ENCODE data around the gene RALGDS.

The RALGDS gene

DNA sequence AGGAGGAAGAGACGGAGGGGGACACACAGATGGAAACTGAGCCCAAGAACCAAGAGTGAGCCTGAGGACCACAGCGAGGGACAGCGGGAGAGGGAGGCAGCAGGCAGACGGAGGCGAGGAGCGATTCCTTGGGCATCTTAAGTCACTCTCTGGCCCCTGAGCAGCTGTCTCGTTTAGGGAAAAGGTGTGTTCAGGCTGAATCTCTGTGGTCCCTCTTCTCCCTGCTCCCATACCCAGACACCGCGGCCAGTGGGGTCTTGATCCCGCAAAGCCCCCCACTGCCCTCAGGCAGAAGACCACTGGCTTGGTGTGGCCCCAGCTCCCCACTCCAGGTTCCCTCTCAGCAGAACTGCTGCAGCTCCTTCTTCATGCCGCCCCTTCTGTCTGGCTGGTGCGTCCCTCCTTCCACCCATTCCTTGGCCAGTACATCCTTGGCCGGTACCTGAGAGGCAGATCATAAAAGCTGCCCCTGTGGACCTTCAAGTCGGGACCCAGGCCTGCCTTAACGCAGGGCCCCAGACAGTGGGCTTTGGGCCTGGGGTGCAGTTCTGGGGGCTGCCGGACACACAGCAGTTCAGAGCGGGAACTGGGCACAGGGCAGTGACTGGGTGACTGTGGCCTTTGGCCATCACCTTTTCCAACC is 5.8 kb upstream of the RALGDS start:
- Histone ChIP-seq H3K36me3 (ENCODE audit: control insufficient read depth, insufficient read depth, low read length) (no peaks in the 10 kb centered on the region), H3K27ac (ENCODE audit: insufficient read depth, low read length, poor library complexity, severe bottlenecking) (peak overlapping the region; percentile 99), H3K9me3 (ENCODE audit: control insufficient read depth, low read length) (no peaks in the 10 kb centered on the region), H3K4me3 (ENCODE audit: insufficient read depth, low read depth, low read length, poor library complexity, severe bottlenecking) (no peak overlapping the region), H3K27me3 (replicated peaks; ENCODE audit: control insufficient read depth, insufficient read depth, low read length, poor library complexity, severe bottlenecking) (no peaks in the 10 kb centered on the region), H3K4me1 (ENCODE audit: control insufficient read depth, insufficient read depth, low read length, poor library complexity, severe bottlenecking) (peaks cover 72% of the 10 kb centered on the region)
- DNase-seq = no peak

DNA sequence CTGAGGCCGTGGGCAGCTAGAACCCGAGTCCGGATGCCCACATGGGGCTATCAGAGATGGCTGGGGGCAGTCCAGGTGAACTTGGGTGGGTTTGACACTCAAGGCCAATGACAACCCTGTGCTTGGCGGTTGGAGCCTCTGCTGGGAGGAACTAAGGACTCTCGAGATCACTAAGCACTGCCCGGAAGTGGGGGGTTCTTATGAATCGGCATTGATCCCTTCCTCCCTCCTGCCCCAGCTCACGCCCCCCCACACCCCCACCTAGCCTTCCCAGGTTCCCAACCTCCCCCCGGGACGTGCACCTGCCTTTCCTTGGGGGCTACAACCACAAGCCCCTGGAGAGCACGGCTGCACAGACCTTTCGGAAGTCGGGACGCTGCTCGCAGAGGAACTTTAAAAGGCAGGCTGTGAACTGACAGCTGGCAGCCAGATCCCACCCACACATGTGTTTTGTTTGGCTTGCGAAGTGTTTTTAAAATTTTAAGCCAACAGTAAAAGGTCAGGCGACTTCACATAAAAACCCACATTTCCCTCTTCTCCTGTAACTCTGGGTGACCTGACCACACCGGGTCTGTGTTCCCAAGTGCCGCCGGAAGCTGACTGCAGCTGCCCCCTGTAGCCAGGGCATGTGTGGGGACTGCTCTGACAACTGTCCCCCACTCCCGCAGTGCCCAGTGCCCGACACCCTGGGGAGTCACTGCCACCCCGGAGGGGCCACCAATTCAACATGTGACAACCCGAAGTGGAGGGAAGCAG is 5.1 kb upstream of the RALGDS start:
- H3K27me3 ChIP-seq (replicated peaks; ENCODE audit: control insufficient read depth, insufficient read depth, low read length, poor library complexity, severe bottlenecking) = no peaks in the 10 kb centered on the region
- no peaks in the 10 kb centered on the region for H3K36me3 ChIP-seq (ENCODE audit: control insufficient read depth, insufficient read depth, low read length)
- H3K4me1 ChIP-seq (ENCODE audit: control insufficient read depth, insufficient read depth, low read length, poor library complexity, severe bottlenecking) = peaks cover 71% of the 10 kb centered on the region
- H3K4me3 ChIP-seq (ENCODE audit: insufficient read depth, low read depth, low read length, poor library complexity, severe bottlenecking) = no peak overlapping the region
- H3K27ac ChIP-seq (ENCODE audit: insufficient read depth, low read length, poor library complexity, severe bottlenecking) = peak overlapping the region; percentile 99
- no peak for DNase-seq
- H3K9me3 ChIP-seq (ENCODE audit: control insufficient read depth, low read length) = no peaks in the 10 kb centered on the region

DNA sequence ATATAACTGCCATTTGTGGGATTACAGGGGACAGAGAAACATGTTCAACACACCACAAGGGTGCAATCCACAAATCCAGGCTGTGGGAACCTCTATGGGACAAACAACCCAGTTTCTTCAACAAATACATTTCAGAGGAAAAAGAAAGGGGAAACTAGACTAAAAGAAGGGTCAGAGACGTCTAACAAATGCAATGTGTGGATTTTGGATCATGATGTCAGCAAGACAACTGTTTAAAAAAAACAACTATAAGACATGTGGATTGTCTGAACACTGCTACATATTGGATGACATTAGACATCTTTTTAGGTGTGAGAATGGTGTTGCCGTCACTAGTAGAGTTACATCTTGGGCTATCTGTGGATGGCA is 3.9 kb upstream of the RALGDS start:
- Histone ChIP-seq H3K36me3 (ENCODE audit: control insufficient read depth, insufficient read depth, low read length) (no peaks in the 10 kb centered on the region), H3K27me3 (replicated peaks; ENCODE audit: control insufficient read depth, insufficient read depth, low read length, poor library complexity, severe bottlenecking) (no peaks in the 10 kb centered on the region), H3K9me3 (ENCODE audit: control insufficient read depth, low read length) (no peaks in the 10 kb centered on the region), H3K27ac (ENCODE audit: insufficient read depth, low read length, poor library complexity, severe bottlenecking) (peak overlapping the region; percentile 52), H3K4me3 (ENCODE audit: insufficient read depth, low read depth, low read length, poor library complexity, severe bottlenecking) (no peak overlapping the region), H3K4me1 (ENCODE audit: control insufficient read depth, insufficient read depth, low read length, poor library complexity, severe bottlenecking) (peaks cover 64% of the 10 kb centered on the region)
- DNase-seq = no peak

DNA sequence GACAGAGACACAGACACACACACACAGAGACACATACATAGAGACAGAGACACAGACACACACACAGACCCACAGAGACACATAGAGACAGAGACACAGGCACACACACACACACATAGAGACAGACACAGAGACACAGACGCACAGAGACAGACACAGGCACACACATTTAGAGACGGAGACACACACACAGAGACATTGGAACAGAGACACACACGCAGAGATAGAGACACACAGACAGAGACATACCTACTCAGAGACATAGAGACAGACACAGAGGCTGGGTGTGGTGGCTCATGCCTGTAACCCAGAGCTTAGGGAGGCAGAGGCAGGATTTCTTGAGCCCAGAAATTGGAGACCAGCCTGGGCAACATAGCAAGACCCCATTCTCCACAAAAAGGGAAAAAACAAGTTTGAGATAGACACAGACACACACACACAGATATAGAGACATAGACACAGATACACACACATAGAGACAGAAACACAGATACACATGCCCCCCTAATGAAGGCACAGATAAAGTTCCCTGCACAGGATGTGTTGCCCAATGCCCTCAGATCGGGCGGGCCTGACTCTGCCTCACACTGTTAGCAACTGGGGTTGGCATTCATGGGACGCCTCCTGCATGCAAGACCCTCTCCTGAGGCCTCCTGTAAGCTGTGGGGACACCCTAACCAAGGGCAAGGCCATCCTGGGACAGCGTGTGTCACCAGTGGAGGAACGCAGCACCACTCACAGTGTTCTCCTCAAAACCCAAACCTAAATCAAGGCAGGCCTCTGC is 3.3 kb upstream of the RALGDS start:
- Histone ChIP-seq H3K9me3 (ENCODE audit: control insufficient read depth, low read length) (no peaks in the 10 kb centered on the region), H3K4me3 (ENCODE audit: insufficient read depth, low read depth, low read length, poor library complexity, severe bottlenecking) (no peak overlapping the region), H3K4me1 (ENCODE audit: control insufficient read depth, insufficient read depth, low read length, poor library complexity, severe bottlenecking) (peaks cover 63% of the 10 kb centered on the region), H3K36me3 (ENCODE audit: control insufficient read depth, insufficient read depth, low read length) (no peaks in the 10 kb centered on the region), H3K27ac (ENCODE audit: insufficient read depth, low read length, poor library complexity, severe bottlenecking) (peak overlapping the region; percentile 52), H3K27me3 (replicated peaks; ENCODE audit: control insufficient read depth, insufficient read depth, low read length, poor library complexity, severe bottlenecking) (no peaks in the 10 kb centered on the region)
- DNase-seq = no peak

DNA sequence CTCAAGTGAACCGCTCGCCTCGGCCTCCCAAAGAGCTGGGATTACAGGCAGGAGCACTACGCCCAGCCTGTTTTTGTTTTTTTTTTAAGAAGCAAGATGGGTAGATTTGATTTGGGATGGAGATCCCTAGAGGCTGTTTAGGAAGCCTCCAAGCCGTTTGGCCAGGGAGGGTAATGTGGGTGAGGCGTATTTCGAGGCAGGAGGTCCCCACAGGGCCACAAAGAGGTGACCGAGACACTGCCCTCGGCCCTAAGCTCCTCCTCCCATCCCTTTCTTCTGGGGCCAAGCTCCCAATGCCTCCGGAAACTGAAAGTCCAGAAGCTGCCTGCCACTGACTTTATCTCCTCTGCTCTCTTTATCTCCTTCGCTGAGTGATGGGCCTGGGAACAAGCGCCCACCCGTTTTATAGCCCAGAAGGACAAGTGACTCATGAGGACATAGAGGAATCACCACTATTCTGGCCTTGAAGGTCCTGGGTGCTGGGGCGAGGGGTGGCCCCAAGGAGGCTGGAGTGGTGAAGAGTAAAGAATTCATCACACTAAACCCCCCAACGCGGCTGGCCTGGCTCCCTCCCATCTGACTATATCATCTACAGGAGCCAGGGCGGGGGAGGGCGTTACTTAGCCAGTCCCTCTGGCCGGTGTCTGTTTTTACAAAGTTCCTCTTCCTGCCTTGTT is 2.0 kb upstream of the RALGDS start:
- H3K4me3 ChIP-seq (ENCODE audit: insufficient read depth, low read depth, low read length, poor library complexity, severe bottlenecking) = no peak overlapping the region
- no peak for DNase-seq
- H3K9me3 ChIP-seq (ENCODE audit: control insufficient read depth, low read length) = no peaks in the 10 kb centered on the region
- peak overlapping the region; percentile 95 for H3K27ac ChIP-seq (ENCODE audit: insufficient read depth, low read length, poor library complexity, severe bottlenecking)
- H3K36me3 ChIP-seq (ENCODE audit: control insufficient read depth, insufficient read depth, low read length) = no peaks in the 10 kb centered on the region
- H3K4me1 ChIP-seq (ENCODE audit: control insufficient read depth, insufficient read depth, low read length, poor library complexity, severe bottlenecking) = peaks cover 54% of the 10 kb centered on the region
- H3K27me3 ChIP-seq (replicated peaks; ENCODE audit: control insufficient read depth, insufficient read depth, low read length, poor library complexity, severe bottlenecking) = no peaks in the 10 kb centered on the region

DNA sequence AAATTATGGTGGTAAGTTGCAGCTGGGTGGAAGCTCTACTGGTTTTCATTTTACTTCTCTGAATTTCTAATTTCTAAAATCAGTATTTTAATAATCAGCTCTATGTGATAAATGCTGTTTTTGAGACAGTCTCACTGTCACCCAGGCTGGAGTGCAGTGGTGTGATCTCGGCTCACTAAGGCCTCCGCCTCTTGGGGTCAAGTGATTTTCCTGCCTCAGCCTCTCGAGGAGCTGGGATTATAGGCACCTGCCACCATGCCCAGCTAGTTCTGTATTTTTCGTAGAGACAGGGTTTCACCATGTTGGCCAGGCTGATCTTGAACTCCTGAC is 1.5 kb upstream of the RALGDS start:
- Histone ChIP-seq H3K4me1 (ENCODE audit: control insufficient read depth, insufficient read depth, low read length, poor library complexity, severe bottlenecking) (peaks cover 52% of the 10 kb centered on the region), H3K4me3 (ENCODE audit: insufficient read depth, low read depth, low read length, poor library complexity, severe bottlenecking) (no peak overlapping the region), H3K27me3 (replicated peaks; ENCODE audit: control insufficient read depth, insufficient read depth, low read length, poor library complexity, severe bottlenecking) (no peaks in the 10 kb centered on the region), H3K27ac (ENCODE audit: insufficient read depth, low read length, poor library complexity, severe bottlenecking) (peak overlapping the region; percentile 95), H3K9me3 (ENCODE audit: control insufficient read depth, low read length) (no peaks in the 10 kb centered on the region), H3K36me3 (ENCODE audit: control insufficient read depth, insufficient read depth, low read length) (no peaks in the 10 kb centered on the region)
- DNase-seq = no peak

DNA sequence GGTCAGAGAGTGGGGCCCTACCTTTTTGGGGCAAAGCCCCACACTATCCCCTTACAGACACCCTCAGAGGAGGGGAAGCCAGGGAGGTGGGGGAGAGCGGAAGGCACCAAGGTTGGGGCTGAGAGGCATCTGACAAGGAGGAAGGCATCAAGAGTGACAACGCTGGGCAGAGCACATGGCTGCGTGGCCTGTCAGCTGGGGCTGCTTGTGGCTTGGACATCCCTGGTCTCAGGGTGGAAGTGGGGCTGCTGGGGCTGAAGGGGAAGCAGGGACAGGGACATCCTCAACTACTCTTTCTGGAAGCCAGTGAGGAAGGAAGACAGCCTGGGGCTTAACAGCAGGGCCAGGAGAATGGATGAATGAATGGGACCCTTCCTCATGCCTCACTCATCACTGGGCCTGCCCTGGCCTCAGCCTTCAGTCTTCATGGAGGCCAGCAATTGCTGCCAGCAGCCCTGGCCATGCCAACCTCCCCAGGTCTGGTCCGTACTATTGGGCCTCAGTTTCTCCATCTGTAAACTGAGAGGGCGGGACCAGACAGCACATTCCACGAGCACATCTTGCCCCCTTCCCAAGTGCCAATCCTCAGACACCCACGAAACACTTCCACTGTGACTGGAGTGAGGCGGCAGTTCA is 993 bp upstream of the RALGDS start:
- Histone ChIP-seq H3K27ac (ENCODE audit: insufficient read depth, low read length, poor library complexity, severe bottlenecking) (peak overlapping the region; percentile 95), H3K4me1 (ENCODE audit: control insufficient read depth, insufficient read depth, low read length, poor library complexity, severe bottlenecking) (peaks cover 50% of the 10 kb centered on the region), H3K36me3 (ENCODE audit: control insufficient read depth, insufficient read depth, low read length) (no peaks in the 10 kb centered on the region), H3K4me3 (ENCODE audit: insufficient read depth, low read depth, low read length, poor library complexity, severe bottlenecking) (peak overlapping the region; percentile 35), H3K27me3 (replicated peaks; ENCODE audit: control insufficient read depth, insufficient read depth, low read length, poor library complexity, severe bottlenecking) (no peaks in the 10 kb centered on the region), H3K9me3 (ENCODE audit: control insufficient read depth, low read length) (no peaks in the 10 kb centered on the region)
- DNase-seq = no peak

DNA sequence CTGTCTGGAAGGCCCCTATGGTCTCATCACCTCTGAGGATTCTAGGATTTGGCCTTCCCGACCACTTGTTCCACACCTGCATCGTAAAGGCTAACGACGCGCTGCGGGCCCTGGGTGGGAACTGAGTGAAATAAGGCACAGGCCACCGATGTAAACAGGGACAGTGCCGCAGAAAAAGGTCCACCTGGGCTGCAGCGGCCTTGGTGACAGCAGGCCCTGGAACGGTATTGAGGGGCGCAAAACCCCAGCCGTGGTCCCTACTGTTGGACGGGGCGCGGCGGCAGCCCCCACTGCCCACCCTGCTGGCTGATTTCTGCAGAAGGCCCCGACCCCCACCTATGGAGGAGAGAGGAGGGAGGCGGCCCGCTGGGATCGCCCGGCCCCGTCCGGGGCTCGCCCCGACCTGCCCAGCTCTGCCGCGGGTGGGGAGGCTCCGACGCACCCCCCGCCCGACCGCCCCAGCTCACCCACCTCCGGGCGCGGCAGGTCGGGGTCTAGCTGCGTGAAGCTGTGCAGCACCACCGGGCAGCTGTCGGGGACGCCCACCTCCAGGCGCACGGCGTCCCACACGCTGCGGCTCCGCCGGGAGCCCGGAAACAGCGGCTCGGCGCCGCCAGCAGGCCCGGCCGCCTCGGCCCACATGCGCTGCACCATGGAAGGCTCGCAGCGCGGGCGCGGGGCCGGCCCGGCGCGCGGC is 391 bp downstream of the RALGDS start:
- peaks cover 50% of the 10 kb centered on the region for H3K4me1 ChIP-seq (ENCODE audit: control insufficient read depth, insufficient read depth, low read length, poor library complexity, severe bottlenecking)
- H3K27ac ChIP-seq (ENCODE audit: insufficient read depth, low read length, poor library complexity, severe bottlenecking) = peak overlapping the region; percentile 76
- H3K4me3 ChIP-seq (ENCODE audit: insufficient read depth, low read depth, low read length, poor library complexity, severe bottlenecking) = peak overlapping the region; percentile 48
- H3K9me3 ChIP-seq (ENCODE audit: control insufficient read depth, low read length) = no peaks in the 10 kb centered on the region
- no peaks in the 10 kb centered on the region for H3K36me3 ChIP-seq (ENCODE audit: control insufficient read depth, insufficient read depth, low read length)
- no peaks in the 10 kb centered on the region for H3K27me3 ChIP-seq (replicated peaks; ENCODE audit: control insufficient read depth, insufficient read depth, low read length, poor library complexity, severe bottlenecking)
- no peak for DNase-seq

DNA sequence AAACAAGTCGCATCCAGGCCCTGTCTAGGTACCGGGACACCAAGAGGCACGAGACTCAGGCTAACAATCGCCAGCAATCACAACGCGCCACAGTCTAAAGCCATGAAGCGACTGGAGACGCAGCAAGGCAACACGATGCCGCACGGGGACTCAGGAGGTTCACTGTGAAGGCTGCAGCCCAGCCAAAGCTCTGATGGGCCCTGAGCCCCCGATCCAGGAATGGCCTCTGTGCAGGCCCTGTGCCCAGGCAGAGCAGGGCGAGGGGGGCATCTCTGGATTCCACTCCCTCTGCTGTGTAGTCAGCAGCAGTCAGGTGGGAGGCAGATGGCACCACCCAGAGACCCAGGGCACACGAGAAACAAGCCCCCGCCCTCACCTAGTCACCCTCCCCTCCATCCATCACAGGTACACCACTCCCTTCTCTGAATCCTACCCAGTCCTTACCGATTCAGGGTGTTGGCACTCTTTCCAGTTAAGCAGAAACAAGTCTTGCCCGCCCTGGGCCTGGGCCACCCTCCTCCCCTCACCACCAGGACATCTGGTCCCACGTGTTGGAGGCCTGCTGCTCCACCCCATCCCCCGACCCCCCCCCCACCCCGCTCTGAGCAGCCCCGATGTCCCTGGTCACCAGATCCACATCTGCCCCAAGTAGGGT is 1.1 kb downstream of the RALGDS start:
- peak overlapping the region; percentile 48 for H3K4me3 ChIP-seq (ENCODE audit: insufficient read depth, low read depth, low read length, poor library complexity, severe bottlenecking)
- no peaks in the 10 kb centered on the region for H3K9me3 ChIP-seq (ENCODE audit: control insufficient read depth, low read length)
- no peaks in the 10 kb centered on the region for H3K27me3 ChIP-seq (replicated peaks; ENCODE audit: control insufficient read depth, insufficient read depth, low read length, poor library complexity, severe bottlenecking)
- H3K36me3 ChIP-seq (ENCODE audit: control insufficient read depth, insufficient read depth, low read length) = no peaks in the 10 kb centered on the region
- DNase-seq = no peak
- H3K4me1 ChIP-seq (ENCODE audit: control insufficient read depth, insufficient read depth, low read length, poor library complexity, severe bottlenecking) = peaks cover 51% of the 10 kb centered on the region
- peak overlapping the region; percentile 76 for H3K27ac ChIP-seq (ENCODE audit: insufficient read depth, low read length, poor library complexity, severe bottlenecking)
